H9 (cell line): ENCODE results near the gene PARP9. TPM values are rescaled to one million over a fixed set of nuclear protein-coding genes. Genes with fewer than 3 reads are reported as not detected.
A peak's percentile ranks its signal among the peaks of the same experiment; 100 is the strongest.

Experiments
- DNase-seq: peaks from one replicate; pipeline ENCODE4 v3.0.0-alpha.2; 2017
- H2AFZ ChIP-seq: one replicate; pipeline ENCODE4 v1.6.1; 2013; ENCODE audit warnings: mild to moderate bottlenecking, low read length, control low read depth, moderate library complexity
- H2AK5ac ChIP-seq: 2 replicates; pipeline ENCODE4 v1.6.1; 2013; ENCODE audit warnings: low read length, control low read depth, mixed read lengths; ENCODE audit not compliant: insufficient read length
- H2BK120ac ChIP-seq: one replicate; pipeline ENCODE4 v1.6.1; 2013; ENCODE audit warnings: low read depth, mild to moderate bottlenecking, low read length, control low read depth, inconsistent platforms; ENCODE audit not compliant: poor library complexity, severe bottlenecking
- H2BK12ac ChIP-seq: 2 replicates; pipeline ENCODE4 v1.6.1; 2013; ENCODE audit warnings: low read length, control low read depth, mixed read lengths, low read depth; ENCODE audit not compliant: insufficient read length
- H2BK15ac ChIP-seq: 2 replicates; pipeline ENCODE4 v1.6.1; 2013; ENCODE audit warnings: low read depth, low read length, control low read depth
- H2BK20ac ChIP-seq: one replicate; pipeline ENCODE4 v1.6.1; 2013; ENCODE audit warnings: low read depth, mild to moderate bottlenecking, low read length, control low read depth, inconsistent platforms; ENCODE audit not compliant: poor library complexity, severe bottlenecking
- H2BK5ac ChIP-seq: 2 replicates; pipeline ENCODE4 v1.6.1; 2013; ENCODE audit warnings: low read length, control low read depth, mixed read lengths; ENCODE audit not compliant: insufficient read length
- H3K14ac ChIP-seq: 2 replicates; pipeline ENCODE4 v1.6.1; 2013; ENCODE audit warnings: low read length, control low read depth; ENCODE audit not compliant: insufficient read depth
- H3K18ac ChIP-seq: 2 replicates; pipeline ENCODE4 v1.6.1; 2013; ENCODE audit warnings: low read depth, mild to moderate bottlenecking, mixed read lengths, low read length, control low read depth; ENCODE audit not compliant: insufficient read length
- H3K23ac ChIP-seq: 2 replicates; pipeline ENCODE4 v1.6.1; 2013; ENCODE audit warnings: low read length, control low read depth, mixed read lengths, low read depth; ENCODE audit not compliant: insufficient read length
- H3K23me2 ChIP-seq: 2 replicates; pipeline ENCODE4 v1.6.1; 2013; ENCODE audit warnings: low read depth, mild to moderate bottlenecking, mixed read lengths, low read length, control low read depth; ENCODE audit not compliant: insufficient read length, poor library complexity, severe bottlenecking
- H3K27ac ChIP-seq: 2 replicates; pipeline ENCODE4 v1.5.1; 2013; ENCODE audit warnings: low read length, control low read depth, mixed read lengths, low read depth; ENCODE audit not compliant: insufficient read length
- H3K27me3 ChIP-seq: 2 replicates; pipeline ENCODE4 v1.6.1; 2013; ENCODE audit warnings: low read length, control low read depth, inconsistent platforms; ENCODE audit not compliant: insufficient read depth
- H3K4ac ChIP-seq: 2 replicates; pipeline ENCODE4 v1.6.1; 2013; ENCODE audit warnings: low read depth, mild to moderate bottlenecking, control low read depth, inconsistent platforms, low read length, moderate library complexity
- H3K4me1 ChIP-seq: 2 replicates; pipeline ENCODE4 v1.6.1; 2013; ENCODE audit warnings: low read length, control low read depth, inconsistent platforms; ENCODE audit not compliant: insufficient read depth
- H3K4me2 ChIP-seq: 2 replicates; pipeline ENCODE4 v1.6.1; 2013; ENCODE audit warnings: low read length, control low read depth, mixed read lengths; ENCODE audit not compliant: insufficient read length, insufficient read depth
- H3K56ac ChIP-seq: 2 replicates; pipeline ENCODE4 v1.6.1; 2013; ENCODE audit warnings: low read depth, mild to moderate bottlenecking, mixed read lengths, low read length, control low read depth; ENCODE audit not compliant: insufficient read length
- H3K79me1 ChIP-seq: 2 replicates; pipeline ENCODE4 v1.6.1; 2013; ENCODE audit warnings: low read depth, mild to moderate bottlenecking, moderate library complexity, low read length, control low read depth, inconsistent platforms; ENCODE audit not compliant: insufficient read depth, poor library complexity, severe bottlenecking
- H3K79me2 ChIP-seq: 2 replicates; pipeline ENCODE4 v1.6.1; 2013; ENCODE audit warnings: low read length, control low read depth, inconsistent platforms; ENCODE audit not compliant: insufficient read depth
- H3K9ac ChIP-seq: 2 replicates; pipeline ENCODE4 v1.6.1; 2013; ENCODE audit warnings: low read length, control low read depth, mixed read lengths; ENCODE audit not compliant: insufficient read length; ENCODE audit errors: extremely low read depth
- H3K9me3 ChIP-seq: one replicate; pipeline ENCODE4 v1.6.1; 2013; ENCODE audit warnings: low read depth, low read length, inconsistent platforms; ENCODE audit not compliant: control insufficient read depth
- H3T11ph ChIP-seq: one replicate; pipeline ENCODE4 v1.6.1; 2013; ENCODE audit warnings: mild to moderate bottlenecking, low read length, control low read depth, inconsistent platforms
- H4K20me1 ChIP-seq: one replicate; pipeline ENCODE4 v1.6.1; 2013; ENCODE audit not compliant: control insufficient read depth, insufficient read length, insufficient read depth
- H4K5ac ChIP-seq: 2 replicates; pipeline ENCODE4 v1.6.1; 2013; ENCODE audit warnings: low read depth, mild to moderate bottlenecking, mixed read lengths, low read length, control low read depth; ENCODE audit not compliant: insufficient read length
- H4K8ac ChIP-seq: replicated peaks from 2 replicates; pipeline ENCODE4 v1.6.1; 2013; ENCODE audit warnings: low read length, control low read depth, mixed read lengths, low read depth; ENCODE audit not compliant: insufficient read length
- H4K91ac ChIP-seq: 2 replicates; pipeline ENCODE4 v1.6.1; 2013; ENCODE audit warnings: low read depth, mild to moderate bottlenecking, moderate library complexity, mixed read lengths, low read length, control low read depth; ENCODE audit not compliant: insufficient read length
- H3K27ac Mint-ChIP-seq, 3 experiments: 2 replicates in 2 of 3; 3 replicates in 1 of 3; pipeline ENCODE4 v1.8.0; 2020 to 2021; ENCODE audit warnings: mixed read lengths in 3 of 3, mild to moderate bottlenecking in 1 of 3, moderate library complexity in 1 of 3
- H3K27me3 Mint-ChIP-seq: 2 replicates; pipeline ENCODE4 v1.8.0; 2021; ENCODE audit warnings: low read depth, mild to moderate bottlenecking, moderate library complexity, mixed read lengths
- H3K36me3 Mint-ChIP-seq, 3 experiments: 2 replicates in 2 of 3; 3 replicates in 1 of 3; pipeline ENCODE4 v1.8.0; 2020 to 2021; ENCODE audit warnings: low read depth in 3 of 3, mixed read lengths in 3 of 3; ENCODE audit not compliant: insufficient read depth in 1 of 3
- H3K4me1 Mint-ChIP-seq, 2 experiments: 2 replicates each; pipeline ENCODE4 v1.8.0; 2020; ENCODE audit warnings: mixed read lengths in 2 of 2
- H3K4me3 Mint-ChIP-seq, 2 experiments: 2 replicates in 1 of 2; 3 replicates in 1 of 2; pipeline ENCODE4 v1.8.0; 2020 to 2021; ENCODE audit warnings: mild to moderate bottlenecking in 2 of 2, mixed read lengths in 2 of 2, moderate library complexity in 1 of 2
- H3K9me3 Mint-ChIP-seq, 2 experiments: 2 replicates in 1 of 2; 3 replicates in 1 of 2; pipeline ENCODE4 v1.8.0; 2020; ENCODE audit warnings: mild to moderate bottlenecking in 2 of 2, mixed read lengths in 2 of 2, moderate library complexity in 1 of 2
- WGBS: extraction: QIAGEN DNeasy Blood & Tissue Kit; methylation state at CpG from one replicate; pipeline ENCODE4 v1.1.7; 2013; ENCODE audit warnings: missing lambda C conversion rate, low lambda C conversion rate, mixed read lengths; ENCODE audit not compliant: insufficient read length; ENCODE audit errors: extremely low coverage; 5-methylcytosine and 5-hydroxymethylcytosine counted together
- total RNA-seq: library from RNA; stranded (reverse); gene quantifications from 2 replicates; pipeline ENCODE4 v1.2.1, GENCODE V29; 2021
- TF ChIP-seq, protein P1 (sequence below): fragments of 200-600 bp; sonication (generic); conservative IDR thresholded peaks from 3 replicates; pipeline ENCODE4 v1.8.0; 2021; ENCODE audit warnings: antibody characterized with exemption, mild to moderate bottlenecking

PARP9 gene
- total RNA-seq, 1 experiment from 2014 or later: 3.4 TPM

DNA sequence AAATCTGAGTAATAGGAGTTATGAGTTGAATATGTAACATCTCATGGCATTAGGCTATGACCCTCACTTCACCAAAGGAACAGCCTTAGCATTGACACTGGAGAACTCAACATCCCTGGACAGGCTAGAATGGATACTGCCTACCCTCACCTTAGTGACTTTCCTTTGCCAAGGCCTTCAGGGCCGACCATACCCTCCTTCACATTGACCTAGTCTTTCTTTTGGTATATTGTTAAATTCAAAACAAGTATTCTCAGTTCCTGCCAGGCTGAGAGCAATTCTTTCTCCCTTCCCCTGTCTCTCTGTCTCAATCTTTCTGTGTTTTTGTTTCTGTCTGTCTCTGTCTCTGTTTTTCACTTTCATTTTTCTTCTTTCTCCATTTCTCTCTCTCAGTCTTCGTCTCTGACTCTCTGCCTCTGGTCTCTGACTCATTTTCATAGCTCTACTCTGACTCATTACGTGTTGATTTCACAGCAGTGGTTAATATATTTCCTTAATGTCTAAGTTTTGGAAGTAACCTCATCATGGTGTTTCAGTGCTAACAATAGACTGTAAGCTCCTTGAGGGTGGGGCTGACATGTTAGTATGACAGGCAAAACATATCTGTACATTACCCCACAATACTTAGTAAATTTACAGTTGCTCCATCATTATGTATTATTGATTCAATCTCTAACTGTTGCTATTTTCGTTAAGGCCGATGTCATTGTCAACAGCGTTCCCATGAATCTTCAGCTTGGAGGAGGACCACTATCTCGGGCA lies 45.9 kb upstream of the PARP9 start:
- H2BK5ac ChIP-seq: no peak overlapping the region
- no peaks in the 10 kb centered on the region for H3K79me1 ChIP-seq
- no peaks in the 10 kb centered on the region for H3K4me1 ChIP-seq
- H4K91ac ChIP-seq: no peak overlapping the region
- no peak overlapping the region for H3K18ac ChIP-seq
- H3K23me2 ChIP-seq: no peaks in the 10 kb centered on the region
- H2BK15ac ChIP-seq: no peak overlapping the region
- H4K8ac ChIP-seq: no peak overlapping the region
- no peak overlapping the region for H3K9ac ChIP-seq
- H3K27ac Mint-ChIP-seq: no peak overlapping the region
- TF ChIP-seq, protein P1, sequence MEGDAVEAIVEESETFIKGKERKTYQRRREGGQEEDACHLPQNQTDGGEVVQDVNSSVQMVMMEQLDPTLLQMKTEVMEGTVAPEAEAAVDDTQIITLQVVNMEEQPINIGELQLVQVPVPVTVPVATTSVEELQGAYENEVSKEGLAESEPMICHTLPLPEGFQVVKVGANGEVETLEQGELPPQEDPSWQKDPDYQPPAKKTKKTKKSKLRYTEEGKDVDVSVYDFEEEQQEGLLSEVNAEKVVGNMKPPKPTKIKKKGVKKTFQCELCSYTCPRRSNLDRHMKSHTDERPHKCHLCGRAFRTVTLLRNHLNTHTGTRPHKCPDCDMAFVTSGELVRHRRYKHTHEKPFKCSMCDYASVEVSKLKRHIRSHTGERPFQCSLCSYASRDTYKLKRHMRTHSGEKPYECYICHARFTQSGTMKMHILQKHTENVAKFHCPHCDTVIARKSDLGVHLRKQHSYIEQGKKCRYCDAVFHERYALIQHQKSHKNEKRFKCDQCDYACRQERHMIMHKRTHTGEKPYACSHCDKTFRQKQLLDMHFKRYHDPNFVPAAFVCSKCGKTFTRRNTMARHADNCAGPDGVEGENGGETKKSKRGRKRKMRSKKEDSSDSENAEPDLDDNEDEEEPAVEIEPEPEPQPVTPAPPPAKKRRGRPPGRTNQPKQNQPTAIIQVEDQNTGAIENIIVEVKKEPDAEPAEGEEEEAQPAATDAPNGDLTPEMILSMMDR: no peak
- no peak overlapping the region; a peak in 1 of 5 replicates for H3K4me3 Mint-ChIP-seq
- H3K56ac ChIP-seq: no peak overlapping the region
- H3K36me3 Mint-ChIP-seq: no peaks in the 10 kb centered on the region
- no peaks in the 10 kb centered on the region for H3K79me2 ChIP-seq
- H4K20me1 ChIP-seq: no peaks in the 10 kb centered on the region
- H2BK20ac ChIP-seq: no peak overlapping the region
- H3K27ac ChIP-seq: no peak overlapping the region
- no peak overlapping the region for H4K5ac ChIP-seq
- H2BK12ac ChIP-seq: no peak overlapping the region
- no peak overlapping the region for H2AK5ac ChIP-seq
- no peak overlapping the region for H3K14ac ChIP-seq
- DNase-seq: no peak
- peak overlapping the region; percentile 32 for H2AFZ ChIP-seq
- H3K23ac ChIP-seq: no peak overlapping the region
- no peak overlapping the region for H3T11ph ChIP-seq
- WGBS: no CpG with 5 or more reads among the region's 7 CpGs
- no peak overlapping the region for H2BK120ac ChIP-seq
- no peak overlapping the region for H3K4me2 ChIP-seq
- H3K27me3 Mint-ChIP-seq: no peaks in the 10 kb centered on the region
- H3K27me3 ChIP-seq: no peaks in the 10 kb centered on the region
- H3K4ac ChIP-seq: no peak overlapping the region
- H3K4me1 Mint-ChIP-seq: peaks cover 2 to 10% of the 10 kb centered on the region in 2 experiments
- H3K9me3 ChIP-seq: no peaks in the 10 kb centered on the region
- no peaks in the 10 kb centered on the region for H3K9me3 Mint-ChIP-seq
